Thyroid gland (tissue), 4 donors: ENCODE data around the gene GOLGA2. TPM values are rescaled to one million over a fixed set of nuclear protein-coding genes. Genes with fewer than 3 reads are reported as not detected.

Experiments used
- DNase-seq, 2 donors: peaks; one replicate each; pipeline ENCODE4 v3.0.0-alpha.2; 2019
- H3K27ac ChIP-seq, 3 donors: fragments of 200-600 bp; sonication (generic); 1 replicate in 2 of 3; 2 replicates in 1 of 3; pipeline ENCODE4 v1.5.1; 2016 to 2019; ENCODE audit warnings: mild to moderate bottlenecking in 1 of 3, moderate library complexity in 1 of 3
- H3K27me3 ChIP-seq: fragments of 200-600 bp; sonication (generic); one replicate; pipeline ENCODE4 v1.5.1; 2019
- H3K36me3 ChIP-seq, 2 donors: fragments of 200-600 bp; sonication (generic); one replicate each; pipeline ENCODE4 v1.5.1; 2016 to 2019
- H3K4me1 ChIP-seq, 2 donors: fragments of 200-600 bp; sonication (generic); one replicate each; pipeline ENCODE4 v1.5.1; 2017 to 2019
- H3K4me3 ChIP-seq, 3 donors: fragments of 200-600 bp; sonication (generic); replicated peaks in 1 of 3; 1 replicate in 2 of 3; 2 replicates in 1 of 3; pipeline ENCODE4 v1.5.1; 2016; ENCODE audit warnings: mild to moderate bottlenecking in 1 of 3
- H3K9me3 ChIP-seq: fragments of 200-600 bp; sonication (generic); one replicate; pipeline ENCODE4 v1.5.1; 2017
- CTCF ChIP-seq, 6 experiments: fragments of 200-600 bp in 3 of 6; fragments of 450-650 bp in 3 of 6; sonication (generic) in 3 of 6; IDR thresholded peaks; one replicate each; pipeline ENCODE4 v1.5.1; 2016 to 2019; ENCODE audit warnings: antibody characterized with exemption in 6 of 6, mild to moderate bottlenecking in 2 of 6, inconsistent platforms in 1 of 6, moderate library complexity in 1 of 6
- POLR2A ChIP-seq, 2 donors: fragments of 450-650 bp; IDR thresholded peaks; one replicate each; pipeline ENCODE4 v1.6.1; 2017; ENCODE audit warnings: antibody characterized with exemption in 2 of 2, mild to moderate bottlenecking in 2 of 2, moderate library complexity in 1 of 2
- WGBS, 2 donors: methylation state at CpG; one replicate each; pipeline ENCODE4 v1.1.5; 2017; 5-methylcytosine and 5-hydroxymethylcytosine counted together
- intact Hi-C: fragments of 100-400 bp; cut with DNase I; formaldehyde crosslinking; loops from one replicate; pipeline ENCODE4 v1.15.1; 2023
- total RNA-seq, 4 donors: library from RNA; depleted of rRNA; stranded (reverse); fragments of >200 nt; gene quantifications; one replicate each; pipeline ENCODE4 v1.2.3, GENCODE V29; 2016

The GOLGA2 gene
- total RNA-seq, 4 donors from 2014 or later: 94.6 to 140 (median 118) TPM

GRCh38 chr9:128243215-128244018 lies 32.4 kb downstream of the GOLGA2 start:
- no peaks in the 10 kb centered on the region for H3K9me3 ChIP-seq
- WGBS, 2 donors: 77 to 84% methylated on average over 5 to 10 of the region's 13 CpGs
- no peaks in the 10 kb centered on the region for H3K36me3 ChIP-seq
- peak overlapping the region in 2 of 3 donors; percentile 10 to 33 for H3K27ac ChIP-seq
- peaks cover 0 to 4% of the 10 kb centered on the region in 2 donors for H3K4me1 ChIP-seq
- no peak for TF ChIP-seq CTCF (IDR thresholded peaks at IDR 0.05)
- no peak for TF ChIP-seq POLR2A (IDR thresholded peaks at IDR 0.05)
- no peaks in the 10 kb centered on the region for H3K27me3 ChIP-seq
- no peak for DNase-seq
- intact Hi-C loops: no loop called here
- no peak overlapping the region for H3K4me3 ChIP-seq

- Histone ChIP-seq H3K9me3 (no peaks in the 10 kb centered on the region), H3K36me3 (no peaks in the 10 kb centered on the region), H3K4me1 (peaks cover 0 to 4% of the 10 kb centered on the region in 2 donors), H3K27ac (peak overlapping the region in 2 of 3 donors; percentile 10 to 33), H3K4me3 (no peak overlapping the region), H3K27me3 (no peaks in the 10 kb centered on the region)
- WGBS, 2 donors: 63 to 81% methylated on average over 3 to 7 of the region's 7 CpGs
- intact Hi-C loops: no loop called here
- no peak for DNase-seq
- TF ChIP-seq CTCF (IDR thresholded peaks at IDR 0.05): no peak
- no peak for TF ChIP-seq POLR2A (IDR thresholded peaks at IDR 0.05)
These were observed 33.0 kb downstream of the GOLGA2 start for GRCh38 chr9:128242828-128243214.

GRCh38 chr9:128242124-128242523 lies 33.7 kb downstream of the GOLGA2 start:
- 90 to 94% methylated on average over 4 of the region's 4 CpGs for WGBS, 2 donors
- no peak for DNase-seq
- H3K27ac ChIP-seq: no peak overlapping the region

GRCh38 chr9:128233817-128234406 lies 41.9 kb downstream of the GOLGA2 start:
- no peaks in the 10 kb centered on the region for H3K4me1 ChIP-seq
- H3K36me3 ChIP-seq: no peaks in the 10 kb centered on the region
- intact Hi-C loops: no loop called here
- TF ChIP-seq CTCF (IDR thresholded peaks at IDR 0.05): no peak
- no peak for TF ChIP-seq POLR2A (IDR thresholded peaks at IDR 0.05)
- H3K9me3 ChIP-seq: no peaks in the 10 kb centered on the region
- DNase-seq: no peak
- WGBS, 2 donors: 86 to 87% methylated on average over 20 to 28 of the region's 28 CpGs
- no peak overlapping the region for H3K27ac ChIP-seq
- no peak overlapping the region for H3K4me3 ChIP-seq
- no peaks in the 10 kb centered on the region for H3K27me3 ChIP-seq

More at GRCh38 chr9:128242124-128242523, 33.7 kb downstream of the GOLGA2 start:
- no peak overlapping the region for H3K4me3 ChIP-seq
- H3K4me1 ChIP-seq: peaks cover 0 to 4% of the 10 kb centered on the region in 2 donors
- no peaks in the 10 kb centered on the region for H3K27me3 ChIP-seq
- intact Hi-C loops: no loop called here
- H3K36me3 ChIP-seq: no peaks in the 10 kb centered on the region
- TF ChIP-seq POLR2A (IDR thresholded peaks at IDR 0.05) (no peak), CTCF (IDR thresholded peaks at IDR 0.05) (no peak)
- no peaks in the 10 kb centered on the region for H3K9me3 ChIP-seq
